Spleen (tissue), 11 donors: ENCODE measurements around the gene CNPY4. TPM values are rescaled to one million over a fixed set of nuclear protein-coding genes. Genes with fewer than 3 reads are reported as not detected.
A peak's percentile ranks its signal among the peaks of the same experiment; 100 is the strongest.

Source experiments
- DNase-seq: peaks from one replicate; pipeline ENCODE4 v3.0.0-alpha.2; 2020
- H3K27ac ChIP-seq, 8 donors: fragments of 200-600 bp; sonication (generic) in 7 of 8; 1 replicate in 4 of 8; 2 replicates in 4 of 8; pipeline versions ENCODE4 v1.5.0 to v1.8.0; 2016 to 2021; ENCODE audit warnings: inconsistent platforms in 4 of 8, mild to moderate bottlenecking in 4 of 8, moderate library complexity in 1 of 8
- H3K27me3 ChIP-seq, 7 donors: fragments of 200-600 bp; sonication (generic) in 6 of 7; replicated peaks in 1 of 7; 1 replicate in 4 of 7; 2 replicates in 3 of 7; pipeline versions ENCODE4 v1.5.0 to v1.8.0; 2016 to 2021; ENCODE audit warnings: inconsistent platforms in 3 of 7, mild to moderate bottlenecking in 1 of 7
- H3K36me3 ChIP-seq, 6 donors: fragments of 200-600 bp; sonication (generic) in 5 of 6; 1 replicate in 4 of 6; 2 replicates in 2 of 6; pipeline versions ENCODE4 v1.5.0 to v1.8.0; 2016 to 2021; ENCODE audit warnings: inconsistent platforms in 2 of 6
- H3K4me1 ChIP-seq, 6 donors: fragments of 200-600 bp; sonication (generic) in 5 of 6; 1 replicate in 3 of 6; 2 replicates in 3 of 6; pipeline versions ENCODE4 v1.5.0 to v1.8.0; 2016 to 2021; ENCODE audit warnings: inconsistent platforms in 3 of 6
- H3K4me3 ChIP-seq, 8 donors: fragments of 200-600 bp; sonication (generic) in 7 of 8; 1 replicate in 4 of 8; 2 replicates in 4 of 8; pipeline versions ENCODE4 v1.5.0 to v1.8.0; 2016 to 2021; ENCODE audit warnings: inconsistent platforms in 4 of 8, mild to moderate bottlenecking in 4 of 8, moderate library complexity in 2 of 8
- H3K9me3 ChIP-seq, 8 donors: fragments of 200-600 bp; sonication (generic) in 7 of 8; 1 replicate in 4 of 8; 2 replicates in 4 of 8; pipeline versions ENCODE4 v1.5.0 to v1.8.0; 2016 to 2021; ENCODE audit warnings: inconsistent platforms in 4 of 8
- POLR2A ChIP-seq, 3 donors: fragments of 450-650 bp; IDR thresholded peaks; one replicate each; pipeline ENCODE4 v1.5.1; 2017; ENCODE audit warnings: antibody characterized with exemption in 3 of 3, mild to moderate bottlenecking in 1 of 3
- POLR2AphosphoS5 ChIP-seq, 3 donors: sonication (generic); formaldehyde crosslinking; IDR thresholded peaks; one replicate each; pipeline ENCODE4 v1.5.1; 2017; ENCODE audit warnings: antibody characterized with exemption in 3 of 3
- WGBS, 5 donors: extraction: QIAGEN DNeasy Blood & Tissue Kit in 3 of 5; methylation state at CpG; one replicate each; pipeline versions ENCODE4 v1.1.5 to v1.1.7; 2013 to 2018; 5-methylcytosine and 5-hydroxymethylcytosine counted together
- intact Hi-C: fragments of 100-400 bp; cut with DNase I; formaldehyde crosslinking; loops from one replicate; pipeline ENCODE4 v1.15.0; 2023; ENCODE audit warnings: low total_unique reads
- polyA plus RNA-seq, 3 donors: library from polyadenylated mRNA; stranded (reverse); fragments of 200-250 nt; gene quantifications; one replicate each; pipeline ENCODE4 v1.2.1, GENCODE V29; 2013
- total RNA-seq, 7 donors: library from RNA; depleted of rRNA in 3 of 7; stranded (reverse); fragments of >200 nt in 3 of 7; fragmentation: NEBNext Ultra II Directional in 4 of 7; extraction: Animal tissue kit (Norgen Biotek cat#: 25700) in 4 of 7; gene quantifications; one replicate each; pipeline versions ENCODE4 v1.1.0 to v1.2.1, GENCODE V29; 2016 to 2021
- TF ChIP-seq, protein P1 (sequence below), 11 experiments: fragments of 200-600 bp in 7 of 11; fragments of 450-650 bp in 4 of 11; sonication (generic) in 4 of 11; IDR thresholded peaks in 8 of 11; conservative IDR thresholded peaks in 3 of 11; 1 replicate in 7 of 11; 2 replicates in 4 of 11; pipeline versions ENCODE4 v1.4.0 to v1.8.0; 2016 to 2021; ENCODE audit warnings: antibody characterized with exemption in 11 of 11, inconsistent platforms in 4 of 11, mild to moderate bottlenecking in 1 of 11
- donor health status: healthy with polysubstance abuse.
- donor health status: DM: no; HTN: no; CAD: no; lungs with moderate emphysema.
- donor health status: DM: no; HTN: no; CAD: no.
- donor health status: Bipolar disorder and iron deficiency.
- donor health status: healthy.
- donor health status: DM: no; HTN: no; CAD: no.
- donor health status: DM: yes; HTN: yes; CAD: no.

Gene CNPY4
- total and polyA plus RNA-seq, 10 donors: 9.7 to 19.7 (median 13.8) TPM

DNA sequence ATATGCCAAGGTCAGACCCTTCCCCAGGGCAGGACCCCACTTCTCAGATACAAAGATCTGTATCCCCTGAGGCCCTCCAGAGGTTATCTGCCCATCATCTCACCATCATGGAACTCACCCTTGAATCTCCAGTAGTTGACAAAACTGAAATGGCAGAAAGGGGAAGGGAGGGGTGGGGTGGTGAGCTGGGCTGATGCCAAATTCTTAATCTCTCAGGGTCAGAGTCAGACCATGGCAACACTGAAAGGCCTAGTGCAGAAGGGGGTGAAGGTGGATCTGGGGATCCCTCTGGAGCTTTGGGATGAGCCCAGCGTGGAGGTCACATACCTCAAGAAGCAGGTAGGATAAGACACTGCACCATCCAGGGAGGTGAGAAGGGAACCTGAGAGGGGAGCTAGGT lies 3.1 kb downstream of the CNPY4 start:
- Histone ChIP-seq H3K4me1 (peaks cover 28 to 90% (median 53%) of the 10 kb centered on the region in 6 donors), H3K27me3 (no peaks in the 10 kb centered on the region), H3K27ac (peak overlapping the region in 3 of 8 donors; percentile 7 to 38 (median 8)), H3K9me3 (no peaks in the 10 kb centered on the region), H3K36me3 (peaks cover 0 to 29% (median 0%) of the 10 kb centered on the region in 6 donors), H3K4me3 (no peak overlapping the region)
- TF ChIP-seq POLR2A (IDR thresholded peaks at IDR 0.05) (no peak), POLR2AphosphoS5 (IDR thresholded peaks at IDR 0.05) (no peak)
- TF ChIP-seq, protein P1, sequence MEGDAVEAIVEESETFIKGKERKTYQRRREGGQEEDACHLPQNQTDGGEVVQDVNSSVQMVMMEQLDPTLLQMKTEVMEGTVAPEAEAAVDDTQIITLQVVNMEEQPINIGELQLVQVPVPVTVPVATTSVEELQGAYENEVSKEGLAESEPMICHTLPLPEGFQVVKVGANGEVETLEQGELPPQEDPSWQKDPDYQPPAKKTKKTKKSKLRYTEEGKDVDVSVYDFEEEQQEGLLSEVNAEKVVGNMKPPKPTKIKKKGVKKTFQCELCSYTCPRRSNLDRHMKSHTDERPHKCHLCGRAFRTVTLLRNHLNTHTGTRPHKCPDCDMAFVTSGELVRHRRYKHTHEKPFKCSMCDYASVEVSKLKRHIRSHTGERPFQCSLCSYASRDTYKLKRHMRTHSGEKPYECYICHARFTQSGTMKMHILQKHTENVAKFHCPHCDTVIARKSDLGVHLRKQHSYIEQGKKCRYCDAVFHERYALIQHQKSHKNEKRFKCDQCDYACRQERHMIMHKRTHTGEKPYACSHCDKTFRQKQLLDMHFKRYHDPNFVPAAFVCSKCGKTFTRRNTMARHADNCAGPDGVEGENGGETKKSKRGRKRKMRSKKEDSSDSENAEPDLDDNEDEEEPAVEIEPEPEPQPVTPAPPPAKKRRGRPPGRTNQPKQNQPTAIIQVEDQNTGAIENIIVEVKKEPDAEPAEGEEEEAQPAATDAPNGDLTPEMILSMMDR (IDR thresholded peaks at IDR 0.05 in 8 of 11, conservative IDR thresholded peaks at IDR 0.05 in 3 of 11): no peak
- 87 to 95% (median 94%) methylated on average over 1 of the region's 1 CpG for WGBS, 5 donors
- intact Hi-C loops: no loop called here
- DNase-seq: no peak

DNA sequence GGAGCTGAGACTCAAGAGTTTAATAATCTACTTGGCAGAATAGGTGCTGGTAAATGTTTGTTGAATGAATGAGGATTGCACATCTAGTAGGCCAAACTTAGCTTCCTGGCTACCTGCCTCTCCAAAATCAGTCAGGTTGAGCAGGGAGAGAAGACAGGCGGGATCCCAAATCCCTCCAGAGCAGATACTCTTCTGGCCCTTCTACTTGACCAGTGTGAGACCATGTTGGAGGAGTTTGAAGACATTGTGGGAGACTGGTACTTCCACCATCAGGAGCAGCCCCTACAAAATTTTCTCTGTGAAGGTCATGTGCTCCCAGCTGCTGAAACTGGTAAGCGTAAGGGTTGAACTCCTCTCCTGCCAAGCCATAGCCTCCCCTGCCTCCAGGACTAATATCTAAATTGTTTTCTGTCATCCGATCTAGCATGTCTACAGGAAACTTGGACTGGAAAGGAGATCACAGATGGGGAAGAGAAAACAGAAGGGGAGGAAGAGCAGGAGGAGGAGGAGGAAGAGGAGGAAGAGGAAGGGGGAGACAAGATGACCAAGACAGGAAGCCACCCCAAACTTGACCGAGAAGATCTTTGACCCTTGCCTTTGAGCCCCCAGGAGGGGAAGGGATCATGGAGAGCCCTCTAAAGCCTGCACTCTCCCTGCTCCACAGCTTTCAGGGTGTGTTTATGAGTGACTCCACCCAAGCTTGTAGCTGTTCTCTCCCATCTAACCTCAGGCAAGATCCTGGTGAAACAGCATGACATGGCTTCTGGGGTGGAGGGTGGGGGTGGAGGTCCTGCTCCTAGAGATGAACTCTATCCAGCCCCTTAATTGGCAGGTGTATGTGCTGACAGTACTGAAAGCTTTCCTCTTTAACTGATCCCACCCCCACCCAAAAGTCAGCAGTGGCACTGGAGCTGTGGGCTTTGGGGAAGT lies 5.1 kb downstream of the CNPY4 start:
- no peak for DNase-seq
- Histone ChIP-seq H3K9me3 (no peaks in the 10 kb centered on the region), H3K36me3 (peaks cover 0 to 29% (median 0%) of the 10 kb centered on the region in 6 donors), H3K4me3 (no peak overlapping the region), H3K27ac (peak overlapping the region in 4 of 8 donors; percentile 14 to 61 (median 40)), H3K27me3 (no peaks in the 10 kb centered on the region), H3K4me1 (peaks cover 27 to 84% (median 54%) of the 10 kb centered on the region in 6 donors)
- intact Hi-C loops: loop anchor here (5.0 kb wide), 1 partner anchor 42 kb away; the partner anchor contains the start of gene ZNF3
- TF ChIP-seq POLR2AphosphoS5 (IDR thresholded peaks at IDR 0.05): no peak
- TF ChIP-seq, protein P1 (IDR thresholded peaks at IDR 0.05 in 8 of 11, conservative IDR thresholded peaks at IDR 0.05 in 3 of 11): no peak
- TF ChIP-seq POLR2A (IDR thresholded peaks at IDR 0.05): no peak
- WGBS, 5 donors: 56 to 71% (median 68%) methylated on average over 4 of the region's 4 CpGs

DNA sequence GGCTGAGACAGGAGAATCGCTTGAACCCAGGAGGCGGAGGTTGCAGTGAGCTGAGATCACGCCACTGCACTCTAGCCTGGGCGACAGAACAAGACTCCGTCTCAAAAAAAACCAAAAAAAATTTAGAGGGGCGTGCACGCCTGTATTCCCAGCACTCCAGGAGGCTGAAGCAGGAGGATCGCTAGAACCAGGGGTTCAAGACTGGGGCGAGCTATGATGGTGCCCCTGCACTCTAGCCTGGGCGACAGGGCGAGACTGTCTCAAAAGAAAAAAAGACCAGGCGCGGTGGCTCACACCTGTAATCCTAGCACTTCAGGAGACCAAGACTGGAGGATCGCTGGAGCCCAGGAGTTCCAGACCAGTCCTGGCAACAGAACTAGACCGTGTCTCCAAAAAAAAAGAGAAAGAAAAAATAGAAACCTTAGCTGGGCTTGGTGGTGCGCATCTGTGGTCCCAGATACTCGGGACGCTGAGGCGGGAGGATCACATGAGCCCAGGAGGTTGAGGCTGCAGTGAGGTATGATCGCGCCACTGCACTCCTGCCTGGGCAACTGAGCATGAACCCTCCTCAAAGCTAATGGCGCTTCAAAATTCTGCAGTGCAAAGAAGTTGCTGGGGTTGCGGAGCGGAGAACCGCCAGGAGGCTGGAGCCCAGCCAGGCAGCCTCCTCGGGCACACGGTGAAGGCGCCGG lies 7.0 kb downstream of the CNPY4 start:
- DNase-seq: no peak
- Histone ChIP-seq H3K9me3 (no peaks in the 10 kb centered on the region), H3K27ac (peak overlapping the region; percentile 91 to 99 (median 96)), H3K4me1 (peaks cover 25 to 76% (median 52%) of the 10 kb centered on the region in 6 donors), H3K36me3 (peaks cover 0 to 29% (median 0%) of the 10 kb centered on the region in 6 donors), H3K27me3 (no peaks in the 10 kb centered on the region), H3K4me3 (peak overlapping the region; percentile 64 to 89 (median 83))
- intact Hi-C loops: loop anchor here (5.0 kb wide), 1 partner anchor 44 kb away; the partner anchor contains the start of gene ZNF3
- WGBS, 5 donors: 12 to 16% (median 15%) methylated on average over 29 of the region's 29 CpGs
- TF ChIP-seq, protein P1 (IDR thresholded peaks at IDR 0.05 in 8 of 11, conservative IDR thresholded peaks at IDR 0.05 in 3 of 11): no peak
- no peak for TF ChIP-seq POLR2A (IDR thresholded peaks at IDR 0.05)
- no peak for TF ChIP-seq POLR2AphosphoS5 (IDR thresholded peaks at IDR 0.05)
